SU-DHL-6 (cell line): Measurements from ENCODE around the gene ITPR1.

ENCODE experiments used
- H2AFZ ChIP-seq: fragments of 200-600 bp; sonication (generic); 2 replicates; pipeline ENCODE4 v1.6.1; 2014; ENCODE audit warnings: low read depth, mild to moderate bottlenecking, moderate library complexity, mixed read lengths, antibody characterized with exemption, low read length; ENCODE audit not compliant: severe bottlenecking
- H3F3A ChIP-seq: fragments of 200-600 bp; shearing (Covaris generic); 2 replicates; pipeline ENCODE4 v1.6.0; 2016; ENCODE audit warnings: antibody characterized with exemption, mild to moderate bottlenecking; ENCODE audit not compliant: insufficient read depth
- H3K27ac ChIP-seq: fragments of 200-600 bp; sonication (generic); 2 replicates; pipeline ENCODE4 v1.5.1; 2016; ENCODE audit warnings: low read depth, mild to moderate bottlenecking, low read length, moderate library complexity, mixed read lengths
- H3K27me3 ChIP-seq: fragments of 200-600 bp; sonication (generic), shearing (Covaris generic); 2 replicates; pipeline ENCODE4 v1.6.0; 2014; ENCODE audit warnings: mild to moderate bottlenecking, low read length
- H3K36me3 ChIP-seq: fragments of 200-600 bp; sonication (generic); 2 replicates; pipeline ENCODE4 v1.6.1; 2014; ENCODE audit warnings: mild to moderate bottlenecking, low read length, mixed read lengths
- H3K4me2 ChIP-seq: fragments of 300-600, 200-600 bp; shearing (Covaris generic), sonication (generic); 2 replicates; pipeline ENCODE4 v1.6.0; 2014; ENCODE audit warnings: low read length, low read depth, mild to moderate bottlenecking; ENCODE audit not compliant: poor library complexity, severe bottlenecking
- H3K4me3 ChIP-seq: fragments of 200-600 bp; sonication (generic); 2 replicates; pipeline ENCODE4 v1.5.1; 2014; ENCODE audit warnings: antibody characterized with exemption, low read length, mild to moderate bottlenecking, mixed read lengths; ENCODE audit not compliant: insufficient read depth, poor library complexity, severe bottlenecking
- H3K79me2 ChIP-seq: fragments of 200-600 bp; sonication (generic); 2 replicates; pipeline ENCODE4 v1.6.1; 2014; ENCODE audit warnings: mild to moderate bottlenecking, low read length, moderate library complexity; ENCODE audit not compliant: insufficient read depth
- H3K9ac ChIP-seq: fragments of 200-600 bp; sonication (generic); 2 replicates; pipeline ENCODE4 v1.7.0; 2014; ENCODE audit warnings: mild to moderate bottlenecking, low read length
- H3K9me2 ChIP-seq: fragments of 200-600 bp; sonication (generic); replicated peaks from 2 replicates; pipeline ENCODE4 v1.6.1; 2014; ENCODE audit warnings: low read length; ENCODE audit not compliant: insufficient read depth
- H3K9me3 ChIP-seq: fragments of 200-600 bp; sonication (generic); 2 replicates; pipeline ENCODE4 v1.6.1; 2014; ENCODE audit warnings: low read length, mixed read lengths; ENCODE audit not compliant: insufficient read depth
- H4K20me1 ChIP-seq: fragments of 200-600 bp; sonication (generic); 2 replicates; pipeline ENCODE4 v1.6.1; 2014; ENCODE audit warnings: low read depth, mild to moderate bottlenecking, antibody characterized with exemption, low read length, moderate library complexity, mixed read lengths
- CTCF ChIP-seq: fragments of 200-600 bp; sonication (generic); IDR thresholded peaks from one replicate; pipeline ENCODE4 v1.5.1; 2017; ENCODE audit warnings: antibody characterized with exemption, mild to moderate bottlenecking, low read length, moderate library complexity; ENCODE audit not compliant: insufficient read depth, poor library complexity, severe bottlenecking
- EZH2phosphoT487 ChIP-seq: fragments of 200-600 bp; sonication (generic), shearing (Covaris generic); conservative IDR thresholded peaks from 2 replicates; pipeline ENCODE4 v1.6.1; 2018; ENCODE audit warnings: mild to moderate bottlenecking, antibody characterized with exemption, low read length, moderate library complexity, mixed read lengths

Gene ITPR1

DNA sequence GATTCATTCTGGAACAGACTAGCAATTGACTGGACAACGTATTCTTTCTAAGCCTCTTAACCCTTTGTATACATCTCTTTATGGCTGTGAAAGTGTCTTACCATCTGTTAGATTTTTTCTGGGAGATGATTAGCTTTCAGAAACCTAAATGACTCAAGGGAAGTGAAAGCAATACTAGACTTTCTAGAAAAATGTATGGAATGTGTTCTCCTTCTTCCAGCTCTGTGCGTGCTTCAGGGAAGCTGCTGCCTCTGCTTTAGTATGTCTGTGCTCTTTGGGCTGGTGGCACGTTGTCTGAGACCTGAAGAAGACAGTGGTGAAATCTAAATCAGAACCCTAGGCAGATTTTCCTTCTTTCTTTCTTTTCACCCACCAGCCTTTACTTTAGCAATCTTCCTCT, 89.5 kb downstream of the ITPR1 start:
- no peaks in the 10 kb centered on the region for H3F3A ChIP-seq
- H3K27ac ChIP-seq: no peak overlapping the region
- H3K9me2 ChIP-seq: no peaks in the 10 kb centered on the region
- no peak overlapping the region for H3K4me3 ChIP-seq
- TF ChIP-seq CTCF (no peak), EZH2phosphoT487 (no peak)
- no peaks in the 10 kb centered on the region for H3K9me3 ChIP-seq
- H3K79me2 ChIP-seq: no peaks in the 10 kb centered on the region
- H3K27me3 ChIP-seq: no peaks in the 10 kb centered on the region
- no peak overlapping the region for H2AFZ ChIP-seq
- no peak overlapping the region for H3K4me2 ChIP-seq
- H3K36me3 ChIP-seq: no peaks in the 10 kb centered on the region
- no peak overlapping the region for H3K9ac ChIP-seq
- H4K20me1 ChIP-seq: no peaks in the 10 kb centered on the region

DNA sequence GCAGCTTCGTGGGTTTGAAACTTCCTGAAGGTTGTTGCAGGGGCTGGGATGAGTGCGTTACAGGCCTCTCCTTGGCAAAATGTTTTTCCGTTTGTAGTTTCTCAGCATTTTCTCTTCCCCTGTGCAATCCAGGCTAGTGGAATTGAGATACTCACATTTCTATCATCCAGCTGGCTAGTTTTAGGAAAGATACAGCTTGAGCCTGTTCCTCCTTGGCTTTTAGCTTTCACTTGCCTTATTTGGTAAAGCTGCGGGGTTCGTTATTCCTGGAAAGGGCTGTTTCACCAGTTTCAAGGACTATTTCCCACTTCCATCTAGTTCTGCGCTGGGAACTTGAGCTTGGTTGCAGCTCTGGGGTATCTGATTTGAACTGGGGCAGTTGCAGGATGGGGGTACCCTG, 90.3 kb downstream of the ITPR1 start:
- no peaks in the 10 kb centered on the region for H4K20me1 ChIP-seq
- no peak overlapping the region for H3K4me3 ChIP-seq
- no peaks in the 10 kb centered on the region for H3K79me2 ChIP-seq
- H3K4me2 ChIP-seq: no peak overlapping the region
- H3K27ac ChIP-seq: no peak overlapping the region
- no peaks in the 10 kb centered on the region for H3F3A ChIP-seq
- no peak overlapping the region for H2AFZ ChIP-seq
- H3K9me3 ChIP-seq: no peaks in the 10 kb centered on the region
- H3K9me2 ChIP-seq: no peaks in the 10 kb centered on the region
- H3K27me3 ChIP-seq: no peaks in the 10 kb centered on the region
- no peaks in the 10 kb centered on the region for H3K36me3 ChIP-seq
- no peak overlapping the region for H3K9ac ChIP-seq
- TF ChIP-seq EZH2phosphoT487 (no peak), CTCF (no peak)

DNA sequence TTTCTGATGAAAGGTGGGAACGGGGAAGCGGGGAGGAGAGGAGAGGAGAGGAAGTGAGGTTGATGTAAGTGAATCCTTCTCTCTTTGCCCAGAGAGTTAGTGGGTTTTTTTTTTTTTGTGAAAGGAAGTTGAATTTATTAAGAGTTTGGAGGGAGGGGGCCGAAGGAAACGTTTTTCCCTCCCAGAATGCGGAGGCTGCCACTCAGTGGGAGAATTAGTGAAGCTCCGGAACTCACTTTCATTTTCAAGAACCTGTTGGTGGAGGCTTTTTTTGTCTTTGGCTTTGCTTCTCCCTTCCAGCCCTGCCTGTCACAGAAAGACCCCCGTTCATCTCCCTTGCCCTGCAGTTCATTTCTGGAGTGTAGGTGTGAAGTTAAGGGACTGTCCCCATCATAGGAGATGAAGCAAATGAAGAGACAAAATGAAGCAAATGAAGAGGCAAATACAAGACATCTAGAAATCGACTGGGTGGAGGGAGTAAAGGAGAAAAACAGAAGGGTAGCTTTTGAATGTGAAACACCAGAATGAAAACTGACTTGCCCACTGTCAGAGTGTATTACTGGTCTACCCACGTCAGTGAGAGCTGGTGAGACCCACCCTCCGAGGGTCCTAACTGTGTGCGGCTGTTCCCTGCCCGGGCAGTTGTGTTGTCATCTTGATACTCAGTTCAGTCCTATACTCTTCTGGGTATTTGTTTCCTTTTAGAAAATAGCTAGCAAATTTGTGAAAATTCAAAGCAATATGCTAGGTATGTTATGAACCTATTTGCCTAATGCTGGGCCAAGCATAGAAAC, 91.5 kb downstream of the ITPR1 start:
- Histone ChIP-seq H3K4me3 (no peak overlapping the region), H3K27me3 (no peaks in the 10 kb centered on the region), H3F3A (no peaks in the 10 kb centered on the region), H3K79me2 (no peaks in the 10 kb centered on the region), H2AFZ (no peak overlapping the region), H3K36me3 (no peaks in the 10 kb centered on the region), H3K27ac (no peak overlapping the region), H4K20me1 (no peaks in the 10 kb centered on the region), H3K9me3 (no peaks in the 10 kb centered on the region), H3K9ac (no peak overlapping the region), H3K4me2 (no peak overlapping the region), H3K9me2 (no peaks in the 10 kb centered on the region)
- TF ChIP-seq EZH2phosphoT487: no peak
- no peak for TF ChIP-seq CTCF
